SHP77 (cell line): ENCODE measurements around the gene CDH2.

Experiments used
- DNase-seq, 2 experiments: peaks; one replicate each; lab custom pipeline; 2025; lab: John Stamatoyannopoulos, UW

Gene CDH2

DNA sequence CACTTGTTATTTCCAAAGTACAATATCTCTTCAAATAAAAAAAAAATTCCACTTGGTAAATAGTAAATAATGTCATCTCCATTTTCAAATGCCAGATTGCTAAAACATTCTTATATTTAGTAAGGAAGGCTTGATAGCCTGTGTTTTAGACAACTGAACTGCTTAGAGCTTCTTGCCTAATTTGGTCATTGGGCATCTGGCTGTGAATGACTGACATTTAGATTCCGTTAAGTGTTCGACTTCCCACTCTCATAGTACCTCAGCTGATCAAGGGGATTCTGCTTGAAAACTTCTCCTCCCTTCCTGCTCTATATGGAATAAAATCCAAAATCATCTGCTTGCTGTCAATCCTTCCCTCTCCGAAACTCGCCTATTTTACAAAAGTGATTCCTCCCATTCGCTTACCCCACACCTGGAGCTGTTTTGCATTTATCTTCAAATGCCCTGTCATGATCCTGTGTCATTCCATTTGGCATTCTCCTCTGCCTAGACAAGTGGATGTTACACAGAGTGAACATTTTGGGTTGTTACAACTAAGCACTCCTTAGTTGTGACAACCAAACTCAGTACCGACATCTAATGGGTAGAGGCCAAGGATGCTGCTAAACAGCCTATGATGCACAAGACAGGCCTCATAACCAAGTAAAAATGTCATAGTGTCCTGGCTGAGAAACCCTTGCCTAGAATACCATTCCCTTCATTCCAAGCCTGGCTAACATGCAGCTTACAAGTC, 181.0 kb downstream of the CDH2 start:
- no peak for DNase-seq

DNA sequence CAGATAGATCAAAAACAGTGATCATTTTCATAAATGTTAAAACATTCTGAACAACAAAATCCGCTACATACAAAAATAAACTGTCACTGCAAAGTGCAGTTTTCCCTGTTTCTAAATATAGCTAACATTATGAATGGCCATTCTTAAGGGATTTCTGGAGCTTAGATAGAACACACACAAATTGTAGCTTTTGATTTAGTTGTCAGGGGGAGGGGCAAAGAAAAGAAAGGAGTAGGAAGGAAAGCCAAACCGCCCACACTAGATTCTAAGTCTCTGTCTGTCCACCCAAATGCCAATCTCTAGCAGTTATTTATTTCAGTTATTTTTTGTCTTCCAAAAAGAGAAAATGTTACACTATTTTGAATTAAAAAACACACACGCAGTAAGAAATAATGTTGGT, 182.4 kb downstream of the CDH2 start:
- DNase-seq, result no peak

DNA sequence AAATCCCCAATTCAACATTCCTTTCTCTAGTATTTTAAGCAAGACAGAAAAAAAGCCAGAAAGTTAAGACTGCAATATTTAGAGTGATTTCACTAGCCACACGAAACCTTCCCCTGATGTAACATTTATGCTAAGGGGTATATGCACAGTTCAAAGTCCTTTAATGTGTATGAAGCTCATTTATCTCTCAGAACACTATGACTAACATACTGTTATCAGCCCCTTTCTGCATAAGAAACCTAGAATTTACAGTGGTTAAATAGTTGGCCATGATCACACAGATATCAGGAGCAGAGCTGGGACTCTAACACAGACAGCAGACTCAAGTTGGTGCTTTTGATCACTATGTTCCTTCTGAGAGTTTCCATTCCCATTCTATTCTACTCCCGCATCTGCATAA, 185.5 kb downstream of the CDH2 start:
- no peak for DNase-seq

DNA sequence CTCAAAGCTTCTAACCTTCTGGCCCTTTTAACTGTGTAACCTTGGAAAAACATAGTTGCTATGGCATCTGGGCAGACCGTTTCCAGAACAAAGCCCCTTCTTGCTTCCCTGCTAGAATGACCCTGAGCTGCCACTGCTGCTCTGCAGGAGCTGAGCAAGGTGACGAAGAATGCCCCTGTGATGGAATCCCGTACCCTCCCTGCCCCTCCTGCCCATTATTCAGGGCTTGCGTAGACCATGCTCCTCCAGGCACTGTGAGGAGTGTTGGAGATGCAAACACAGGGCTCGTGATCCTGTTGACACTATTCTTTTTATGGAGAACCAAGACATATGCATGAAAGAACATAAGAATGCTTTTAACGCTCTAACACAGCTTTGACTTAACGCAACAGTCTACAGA, 191.1 kb downstream of the CDH2 start:
- DNase-seq, result no peak

DNA sequence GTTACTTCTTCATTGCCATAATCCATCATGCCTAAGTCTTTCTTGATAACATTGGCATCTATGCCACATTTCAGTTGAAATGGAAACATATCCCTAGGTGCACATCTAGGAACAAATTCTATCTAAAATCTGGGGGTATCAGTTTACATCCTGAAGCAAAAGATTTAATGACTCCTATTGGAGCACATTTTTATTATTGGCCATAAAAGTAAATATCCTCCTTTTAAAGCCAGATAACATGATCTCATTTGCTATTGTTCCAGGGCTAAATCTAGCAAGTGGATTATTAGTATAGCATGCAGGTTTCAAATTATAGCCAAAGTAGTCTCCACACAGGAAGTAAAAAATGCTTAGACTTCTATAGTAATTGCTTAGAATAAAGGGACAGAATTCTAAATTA, 193.2 kb downstream of the CDH2 start:
- no peak for DNase-seq

DNA sequence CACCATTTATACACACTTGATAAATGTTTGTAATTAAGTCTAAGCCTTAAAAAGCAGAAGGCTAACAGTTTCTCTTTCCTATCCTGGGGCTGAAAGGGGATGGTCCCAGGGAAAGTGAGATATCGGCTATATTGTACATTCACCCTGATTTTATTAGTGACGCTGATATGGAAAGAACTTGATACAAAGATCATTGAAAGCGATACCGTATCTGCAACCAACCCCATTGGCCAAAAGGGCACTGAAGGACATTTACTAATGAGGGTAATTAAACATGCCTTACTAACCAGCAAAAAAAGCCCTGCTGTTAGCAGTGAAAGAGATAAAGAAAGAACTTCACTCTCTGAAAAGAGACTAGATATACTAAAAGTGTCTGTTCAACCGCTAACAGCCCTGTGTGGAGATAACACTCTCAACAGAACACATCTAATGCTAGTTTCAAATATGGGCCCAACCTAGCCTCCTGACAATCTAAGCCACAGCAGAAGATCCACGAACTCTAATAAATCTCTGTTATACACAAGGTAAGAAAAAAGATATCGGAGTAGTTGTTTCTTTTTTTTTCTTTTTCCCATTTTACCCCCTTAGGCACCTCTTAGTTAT, 200.0 kb downstream of the CDH2 start:
- no peak for DNase-seq

DNA sequence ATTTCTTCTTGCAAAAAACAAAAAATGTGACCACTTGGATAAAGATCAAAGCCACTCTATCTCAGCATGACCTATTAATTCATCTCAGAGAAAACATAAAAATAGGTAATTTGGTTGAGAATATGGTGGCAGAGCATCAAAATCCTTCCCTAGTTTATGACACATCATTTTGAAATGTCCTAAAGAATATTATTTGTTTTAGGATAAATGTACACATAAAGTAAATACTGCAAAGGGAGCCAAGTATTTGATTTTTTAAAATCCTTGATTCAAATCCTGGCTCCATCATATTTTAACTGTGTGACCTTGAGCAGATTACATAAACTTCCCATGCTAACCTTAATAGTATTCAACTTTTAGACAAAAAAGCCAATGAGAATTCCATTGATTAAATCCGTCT, 206.6 kb downstream of the CDH2 start:
- no peak for DNase-seq

DNA sequence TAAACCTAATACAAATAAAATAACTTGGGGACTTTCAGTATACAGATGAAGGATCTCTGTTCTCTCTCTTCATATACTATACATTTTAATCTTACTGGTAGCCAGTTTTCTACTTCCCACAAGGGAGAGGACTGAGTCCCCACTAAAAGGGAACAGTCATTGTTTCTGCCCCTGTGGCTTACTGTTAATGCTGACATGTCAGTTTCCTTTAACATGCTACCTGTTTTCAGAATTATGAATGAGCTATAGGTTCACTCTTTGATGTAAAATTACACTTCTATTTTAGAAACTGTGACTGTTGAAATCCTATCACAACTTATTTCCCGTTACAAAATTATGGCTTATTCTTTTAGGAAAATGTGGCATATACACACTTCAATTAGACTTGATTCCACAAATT, 207.7 kb downstream of the CDH2 start:
- DNase-seq, result no peak

DNA sequence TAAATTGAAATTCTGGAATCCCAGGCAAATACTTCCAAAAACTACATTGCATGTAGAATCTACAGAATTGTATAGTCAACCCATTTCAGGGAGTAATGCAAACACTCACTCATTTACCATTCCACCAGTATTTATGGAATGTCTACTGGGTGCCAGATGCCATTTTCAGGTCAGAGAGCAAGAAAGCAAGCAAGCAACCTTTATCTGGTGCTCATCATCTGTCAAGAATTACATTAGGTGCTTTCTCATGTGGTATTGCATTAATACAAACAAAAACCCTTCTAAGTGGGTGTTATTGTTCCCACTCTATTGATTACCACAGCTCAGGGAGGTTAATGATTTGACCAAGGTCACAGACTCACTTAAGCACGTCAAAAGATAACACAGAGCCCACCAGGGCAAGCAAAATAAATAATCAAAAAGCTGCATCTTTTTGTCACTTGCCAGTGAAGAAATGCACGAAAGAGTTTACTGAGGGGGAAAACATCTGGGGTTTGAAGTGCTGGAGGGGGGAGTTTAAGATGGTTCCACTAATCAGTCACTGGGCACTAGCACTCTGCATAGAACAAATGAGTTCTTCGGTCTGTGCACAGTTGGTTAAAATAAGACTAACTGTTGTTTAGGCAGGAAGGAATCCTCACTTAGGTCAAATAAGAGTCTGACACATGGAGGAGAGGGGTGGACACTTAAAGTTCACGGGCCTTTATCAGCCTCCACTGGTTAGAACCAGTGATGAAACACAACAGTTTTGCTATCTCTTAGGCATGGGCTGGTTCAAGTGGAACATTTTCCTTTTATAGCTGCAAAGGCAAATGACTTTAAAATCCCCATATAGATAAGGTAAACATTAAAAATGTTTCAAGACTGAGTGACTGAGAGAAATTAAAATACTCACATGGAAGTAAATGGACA, 208.8 kb downstream of the CDH2 start:
- no peak for DNase-seq

DNA sequence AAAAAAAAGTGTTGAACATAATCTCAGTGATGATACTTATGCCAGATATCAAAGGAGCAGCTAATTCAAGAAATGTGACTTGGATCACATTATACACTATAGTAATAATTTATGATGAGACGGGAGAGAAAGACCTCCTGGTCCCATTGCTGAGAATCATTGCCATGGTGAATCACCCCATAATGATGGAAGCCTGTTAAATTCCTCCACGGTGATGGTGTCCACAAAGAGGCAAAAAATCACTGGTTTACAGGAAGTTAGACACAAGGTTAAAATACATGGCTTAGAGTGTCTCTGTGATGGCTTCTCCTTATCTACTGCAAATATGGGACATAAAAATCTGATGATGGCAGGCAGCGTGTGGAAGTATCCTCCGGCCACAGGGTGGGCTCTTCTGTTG, 210.0 kb downstream of the CDH2 start:
- DNase-seq, result no peak

DNA sequence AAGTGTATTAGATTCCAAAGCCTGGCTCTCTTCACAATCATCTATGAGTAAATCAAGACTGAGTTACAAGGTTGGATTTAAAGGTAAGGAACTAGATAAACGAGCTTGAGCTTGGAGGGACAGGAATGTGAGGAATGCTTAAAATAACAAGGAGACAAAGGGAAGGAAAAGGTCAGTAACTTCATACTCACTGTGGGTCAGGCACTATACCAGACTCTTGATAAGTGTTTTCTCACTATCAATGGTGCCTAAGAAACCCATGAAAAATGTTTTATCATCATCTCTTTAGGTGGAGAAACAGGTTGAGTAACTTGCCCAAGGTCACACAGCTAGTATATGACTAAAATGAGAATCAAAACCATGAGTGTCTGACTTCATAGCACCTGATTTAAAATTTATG, 212.1 kb downstream of the CDH2 start:
- no peak for DNase-seq

DNA sequence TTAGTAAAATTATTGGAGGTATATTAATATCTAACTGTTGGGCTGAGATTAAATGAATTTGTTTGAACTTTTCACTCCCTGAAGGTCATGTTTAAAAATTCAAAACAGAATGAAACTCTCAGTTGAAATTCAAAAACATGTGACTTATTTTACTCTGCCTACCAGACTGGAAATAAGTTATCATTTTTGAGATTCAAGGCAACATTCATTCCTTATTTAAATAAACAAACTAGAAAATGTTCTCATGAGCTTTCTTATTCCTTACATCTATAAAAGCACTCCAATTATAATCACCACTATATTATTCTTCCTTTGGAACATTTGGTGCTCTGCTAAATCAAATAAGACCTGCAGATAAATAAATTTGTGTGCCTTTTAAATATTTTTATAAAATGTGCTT, 217.8 kb downstream of the CDH2 start:
- DNase-seq, result no peak

DNA sequence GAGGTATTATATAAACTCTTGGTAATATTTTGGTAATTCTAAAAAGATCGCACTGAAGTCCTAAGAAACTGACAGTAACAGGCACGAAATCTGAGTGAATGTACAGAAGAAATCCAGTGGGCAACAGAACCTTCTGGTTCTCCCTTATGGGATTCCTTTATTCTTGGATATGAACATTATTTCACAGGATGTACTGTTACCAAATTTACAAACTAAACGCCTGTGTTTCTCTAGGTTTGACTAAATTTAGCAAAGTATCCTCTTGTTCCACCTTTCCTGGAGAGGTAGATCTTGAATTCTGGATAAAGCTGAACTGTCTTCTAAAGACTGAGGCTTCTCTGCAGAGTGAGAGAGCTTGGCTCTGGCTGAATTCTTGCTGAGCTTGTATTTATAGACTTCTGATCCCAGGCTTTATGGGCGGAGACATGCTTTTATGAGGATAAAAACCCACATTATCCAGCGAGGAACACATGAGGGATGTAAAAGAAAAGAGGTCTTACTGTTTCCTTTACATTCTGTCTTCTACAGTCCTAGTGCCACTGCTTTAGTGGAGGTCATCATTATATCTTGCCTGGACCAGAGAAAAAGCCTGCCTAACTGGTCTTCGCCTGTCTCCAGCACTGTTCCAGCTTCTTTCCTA, 220.8 kb downstream of the CDH2 start:
- no peak for DNase-seq

DNA sequence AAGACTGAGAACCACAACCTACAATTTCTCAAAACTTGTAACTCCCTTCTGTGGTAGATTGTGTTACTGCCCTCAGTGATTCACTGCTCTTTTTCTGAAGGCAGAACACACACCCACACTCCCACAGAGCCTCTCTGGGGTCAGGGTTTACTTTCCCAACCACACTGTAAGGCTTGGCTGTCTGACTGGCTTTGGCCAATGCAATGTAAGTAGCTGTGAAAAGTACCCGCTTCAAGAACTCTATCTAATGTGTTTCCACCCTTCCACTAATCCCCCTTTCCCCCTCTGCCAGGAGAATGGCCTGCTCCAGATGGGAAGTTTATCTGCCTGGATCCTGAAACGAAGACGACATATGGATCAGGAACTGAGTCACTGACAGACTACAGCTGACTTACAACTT, 222.7 kb downstream of the CDH2 start:
- no peak for DNase-seq

DNA sequence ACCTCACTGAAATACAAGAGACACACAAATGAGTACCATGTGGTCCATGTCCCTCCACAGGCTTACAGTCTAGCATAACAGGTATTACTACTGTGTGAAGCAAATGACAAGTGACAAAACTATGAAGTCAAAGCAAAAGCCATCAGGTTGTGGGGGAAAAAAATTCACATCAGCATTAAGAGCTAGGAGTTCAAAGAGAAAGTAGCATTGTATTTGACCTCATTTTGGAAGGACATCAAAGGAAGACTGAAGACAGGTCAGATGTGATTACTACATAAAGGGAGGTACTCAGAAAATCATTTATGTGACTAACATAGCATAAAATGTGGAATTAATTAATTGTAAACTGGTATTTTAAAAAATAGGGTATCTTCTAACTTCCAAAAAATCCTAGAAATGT, 224.2 kb downstream of the CDH2 start:
- no peak for DNase-seq

DNA sequence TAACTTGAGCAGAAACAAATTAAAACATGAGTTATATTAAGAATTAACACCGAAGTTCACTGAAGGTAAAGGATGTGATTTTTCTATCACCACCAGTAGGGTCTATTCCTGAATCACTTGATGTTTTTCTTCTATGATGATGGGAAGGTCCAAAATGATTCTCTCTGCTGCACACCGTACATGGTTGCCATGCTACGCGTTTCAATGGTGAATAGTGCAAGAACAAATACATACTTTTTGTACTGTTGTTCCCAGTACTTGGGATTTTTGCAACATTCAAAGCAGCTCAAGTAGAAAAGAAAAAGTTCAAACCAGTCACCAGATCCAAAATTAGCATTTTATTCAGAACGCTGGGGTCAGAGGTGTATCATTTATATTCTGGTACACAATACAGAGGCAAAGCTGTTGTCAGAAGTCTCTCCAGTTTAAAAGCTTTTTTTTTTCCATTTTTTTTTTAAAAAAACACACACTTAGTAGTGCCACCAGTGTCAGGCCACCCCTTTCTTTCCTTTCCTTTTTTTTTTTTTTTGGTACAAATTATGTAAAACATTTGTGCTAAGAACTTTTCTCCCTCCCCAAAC, 226.2 kb downstream of the CDH2 start:
- DNase-seq, result no peak

DNA sequence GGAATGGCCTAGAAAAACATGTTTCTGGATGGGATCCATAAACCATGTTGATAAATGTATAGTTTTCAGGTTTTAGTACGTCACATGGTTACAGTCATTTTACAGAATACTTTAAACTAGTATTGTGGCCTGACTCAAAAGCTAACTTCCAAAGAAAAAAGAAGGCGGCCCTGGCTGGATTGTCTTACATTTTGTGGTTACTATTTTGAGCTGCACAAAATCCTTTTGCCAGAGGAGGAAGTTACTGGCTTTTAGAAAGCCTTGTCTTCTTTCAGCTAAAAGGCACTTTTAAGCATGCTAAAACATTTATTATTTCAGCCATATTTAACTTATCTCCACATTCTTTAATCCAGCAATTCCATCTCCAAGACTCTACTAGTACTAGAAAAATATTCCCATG, 227.9 kb downstream of the CDH2 start:
- DNase-seq, result no peak

DNA sequence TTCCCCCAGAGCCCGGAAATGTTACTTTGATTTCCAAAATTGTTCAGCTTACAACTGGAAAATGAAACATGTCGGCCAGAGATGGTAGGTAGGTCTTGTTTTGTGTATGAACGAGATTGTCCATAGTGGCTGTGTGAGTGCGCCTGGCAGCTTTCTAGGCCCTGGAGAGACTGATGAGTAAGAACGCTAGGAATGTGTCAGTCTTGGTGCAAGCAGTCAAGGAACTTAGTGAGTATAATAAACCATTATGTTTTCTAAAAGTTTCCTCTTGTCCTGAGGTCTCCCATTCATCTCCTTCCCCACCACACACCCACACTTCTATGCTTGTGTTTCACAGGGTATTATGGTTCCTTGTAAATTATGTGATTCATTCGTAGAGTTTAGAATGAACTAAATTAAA, 234.2 kb downstream of the CDH2 start:
- no peak for DNase-seq

DNA sequence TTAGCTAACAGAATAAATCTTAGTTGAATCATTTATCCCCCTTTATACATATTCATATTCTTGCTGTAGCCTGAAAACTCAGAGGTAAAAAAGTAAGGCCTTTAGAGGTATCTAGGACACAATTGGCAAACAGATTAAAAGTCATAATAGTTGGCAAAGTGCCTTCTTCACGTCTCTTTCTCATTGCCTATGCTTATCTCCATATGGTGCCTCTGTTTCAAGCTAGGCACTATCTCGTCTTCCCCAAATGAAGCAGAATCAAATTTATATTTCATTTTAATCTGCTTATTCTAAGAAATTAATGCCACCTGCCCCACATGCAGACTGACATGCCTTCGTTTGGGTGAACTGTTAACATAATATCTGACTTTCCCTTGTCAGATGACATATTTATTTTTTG, 245.4 kb downstream of the CDH2 start:
- no peak for DNase-seq

DNA sequence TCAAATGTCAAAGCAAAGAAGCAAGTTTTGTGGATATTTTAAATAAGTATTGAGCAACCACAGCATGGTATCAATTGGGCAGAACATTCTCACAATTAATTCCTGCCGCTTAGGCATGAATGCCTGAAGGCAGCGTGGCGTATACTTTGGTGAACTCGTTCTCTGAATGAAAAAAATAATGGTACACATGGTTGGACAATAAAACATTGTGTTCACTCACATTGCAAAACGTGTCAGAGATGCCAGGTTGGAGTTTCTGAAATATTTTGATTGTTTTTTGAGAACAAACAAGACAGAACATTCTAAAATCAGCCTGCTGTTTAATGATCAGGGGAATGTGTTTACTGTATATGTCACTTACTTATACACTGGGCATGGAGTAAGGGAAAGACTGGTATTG, 254.2 kb downstream of the CDH2 start:
- no peak for DNase-seq

DNA sequence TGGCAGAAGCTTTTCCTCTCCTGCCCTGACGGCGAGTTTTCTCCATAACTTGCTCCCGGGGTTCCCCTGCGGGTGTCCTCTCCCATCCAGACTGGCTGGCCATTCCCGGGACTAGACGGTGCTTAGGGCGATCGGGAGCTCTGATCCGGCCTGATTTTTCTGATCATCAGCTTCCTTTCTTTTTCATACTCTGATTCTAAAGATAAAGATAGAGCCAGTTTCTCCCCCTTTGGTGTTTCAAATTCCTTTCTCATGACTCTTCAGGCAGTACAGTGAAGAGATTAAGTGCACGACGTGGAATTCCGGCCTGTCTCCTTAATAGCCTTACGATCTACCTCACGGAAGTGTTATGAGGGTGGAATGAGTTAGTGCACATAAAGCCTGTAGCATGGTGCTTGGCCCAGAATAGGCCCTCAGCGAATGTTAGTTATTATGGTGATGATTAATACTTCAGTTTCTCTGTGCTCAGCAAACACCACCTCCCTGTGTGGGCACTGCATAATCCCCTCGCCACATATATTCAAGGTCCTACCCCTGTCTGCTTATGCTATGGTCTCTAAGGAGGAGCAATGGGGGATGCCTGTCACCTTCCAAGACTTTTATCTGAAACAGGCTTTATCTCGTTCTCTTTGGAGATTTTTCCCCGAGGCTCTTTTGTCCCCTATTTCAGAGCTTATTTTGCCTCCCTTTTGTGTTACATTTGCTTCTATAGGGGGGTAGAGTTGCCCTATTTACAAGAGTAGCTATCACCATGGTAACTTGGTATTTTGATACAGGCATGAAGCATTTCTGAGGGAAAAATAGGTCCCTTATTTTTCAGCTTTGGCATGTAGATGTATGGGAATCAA, 254.8 kb downstream of the CDH2 start:
- DNase-seq, result no peak
